Karpas-422 (cell line): ENCODE measurements around the gene CORO7. TPM values are rescaled to one million over a fixed set of nuclear protein-coding genes. Genes with fewer than 3 reads are reported as not detected.

Experiments
- DNase-seq: peaks from one replicate; pipeline ENCODE4 v3.0.0-alpha.2; 2015
- H2AFZ ChIP-seq: fragments of 200-600 bp; sonication (generic); 2 replicates; pipeline ENCODE4 v1.6.1; 2014; ENCODE audit warnings: antibody characterized with exemption, low read length, mixed read lengths
- H3K27ac ChIP-seq: fragments of 200-600 bp; sonication (generic); 2 replicates; pipeline ENCODE4 v1.5.1; 2014; ENCODE audit warnings: mild to moderate bottlenecking, low read length, moderate library complexity
- H3K27me3 ChIP-seq: fragments of 200-600 bp; sonication (generic); 2 replicates; pipeline ENCODE4 v1.6.1; 2014; ENCODE audit warnings: low read length, mixed read lengths
- H3K36me3 ChIP-seq: fragments of 200-600 bp; sonication (generic); 2 replicates; pipeline ENCODE4 v1.6.1; 2014; ENCODE audit warnings: low read length, mixed read lengths; ENCODE audit not compliant: insufficient read depth
- H3K4me1 ChIP-seq: fragments of 200-600 bp; sonication (generic); 2 replicates; pipeline ENCODE4 v1.6.1; 2014; ENCODE audit warnings: mild to moderate bottlenecking, low read length, mixed read lengths
- H3K4me2 ChIP-seq: fragments of 200-600 bp; sonication (generic); 2 replicates; pipeline ENCODE4 v1.6.1; 2014; ENCODE audit warnings: low read length, low read depth, mild to moderate bottlenecking; ENCODE audit not compliant: poor library complexity, severe bottlenecking
- H3K4me3 ChIP-seq: fragments of 200-600 bp; sonication (generic); 2 replicates; pipeline ENCODE4 v1.5.1; 2014; ENCODE audit warnings: mild to moderate bottlenecking, antibody characterized with exemption, low read length, mixed read lengths
- H3K79me2 ChIP-seq: fragments of 200-600 bp; sonication (generic); 2 replicates; pipeline ENCODE4 v1.6.1; 2014; ENCODE audit warnings: mild to moderate bottlenecking, low read length, mixed read lengths
- H3K9ac ChIP-seq: fragments of 200-600 bp; sonication (generic); 2 replicates; pipeline ENCODE4 v1.6.0; 2014; ENCODE audit warnings: low read length
- H3K9me2 ChIP-seq: fragments of 200-600 bp; sonication (generic), shearing (Covaris generic); replicated peaks from 2 replicates; pipeline ENCODE4 v1.6.0; 2014; ENCODE audit warnings: mild to moderate bottlenecking, low read length, moderate library complexity; ENCODE audit not compliant: insufficient read depth
- H3K9me3 ChIP-seq: fragments of 300-700, 200-600 bp; sonication (generic); 2 replicates; pipeline ENCODE4 v1.6.1; 2014; ENCODE audit warnings: low read length, mixed read lengths
- H4K20me1 ChIP-seq: fragments of 200-600 bp; sonication (generic); 2 replicates; pipeline ENCODE4 v1.6.1; 2014; ENCODE audit warnings: mild to moderate bottlenecking, antibody characterized with exemption, low read length, low read depth; ENCODE audit not compliant: insufficient read depth
- total RNA-seq: library from RNA; depleted of rRNA; stranded (reverse); fragments of >200 nt; shearing (Covaris generic); gene quantifications from 2 replicates; pipeline ENCODE4 v1.2.3, GENCODE V29; 2014; ENCODE audit warnings: low replicate concordance

The CORO7 gene
- total RNA-seq, 1 experiment from 2014 or later: 46.2 TPM

GRCh38 chr16:4371357-4372000, 44.9 kb downstream of the CORO7 start, which contains the start of gene VASN:
Gene VASN, plus strand, starts transcription at chr16:4371848. Its CDS starts 9,030 bp downstream, at chr16:4380878.
- H3K4me3 ChIP-seq: peak within 1 kb of the TSS; percentile 69
- no peak within 1 kb of the TSS for H2AFZ ChIP-seq

GRCh38 chr16:4370570-4371356, 45.6 kb downstream of the CORO7 start:
- Histone ChIP-seq H3K27ac (no peak overlapping the region), H3K9ac (no peak overlapping the region), H3K4me3 (no peak overlapping the region), H3K4me1 (peaks cover 43% of the 10 kb centered on the region), H3K27me3 (no peaks in the 10 kb centered on the region; the same call in 1 of the 2 replicates), H3K36me3 (peaks cover 5% of the 10 kb centered on the region; the same call in 1 of the 2 replicates), H3K79me2 (no peaks in the 10 kb centered on the region), H2AFZ (no peak overlapping the region), H3K9me2 (no peaks in the 10 kb centered on the region), H3K4me2 (peak overlapping the region; percentile 80), H3K9me3 (no peaks in the 10 kb centered on the region), H4K20me1 (peaks cover 34% of the 10 kb centered on the region)
- DNase-seq: no peak

More at GRCh38 chr16:4371357-4372000, 44.9 kb downstream of the CORO7 start, which contains the start of gene VASN:
- no peaks in the 10 kb centered on the region; the same call in 1 of the 2 replicates for H3K27me3 ChIP-seq
- peak; percentile 87 for DNase-seq
- peaks cover 41% of the 10 kb centered on the region for H4K20me1 ChIP-seq
- H3K4me2 ChIP-seq: peak within 1 kb of the TSS; percentile 80
- no peaks in the 10 kb centered on the region for H3K9me2 ChIP-seq
- peaks cover 5% of the 10 kb centered on the region; the same call in 1 of the 2 replicates for H3K36me3 ChIP-seq
- no peak within 1 kb of the TSS for H3K27ac ChIP-seq
- H3K9me3 ChIP-seq: no peaks in the 10 kb centered on the region
- H3K79me2 ChIP-seq: no peaks in the 10 kb centered on the region
- peak within 1 kb of the TSS; percentile 74 for H3K9ac ChIP-seq
- H3K4me1 ChIP-seq: peaks cover 36% of the 10 kb centered on the region

GRCh38 chr16:4370151-4370550, 46.2 kb downstream of the CORO7 start:
- H3K9me3 ChIP-seq: no peaks in the 10 kb centered on the region

GRCh38 chr16:4369007-4369733, 47.2 kb downstream of the CORO7 start:
- Histone ChIP-seq H3K4me2 (no peak overlapping the region), H4K20me1 (peaks cover 32% of the 10 kb centered on the region), H3K36me3 (peaks cover 5% of the 10 kb centered on the region; the same call in 1 of the 2 replicates), H3K27ac (no peak overlapping the region), H3K9ac (no peak overlapping the region), H3K9me3 (no peaks in the 10 kb centered on the region), H3K9me2 (no peaks in the 10 kb centered on the region), H3K27me3 (no peaks in the 10 kb centered on the region; the same call in 1 of the 2 replicates), H3K79me2 (no peaks in the 10 kb centered on the region), H3K4me1 (peaks cover 58% of the 10 kb centered on the region), H3K4me3 (no peak overlapping the region), H2AFZ (no peak overlapping the region)
- DNase-seq: no peak

More at GRCh38 chr16:4370151-4370550, 46.2 kb downstream of the CORO7 start:
- no peaks in the 10 kb centered on the region; the same call in 1 of the 2 replicates for H3K27me3 ChIP-seq
- H3K4me2 ChIP-seq: no peak overlapping the region
- H3K9me2 ChIP-seq: no peaks in the 10 kb centered on the region
- peaks cover 32% of the 10 kb centered on the region for H4K20me1 ChIP-seq
- no peak overlapping the region for H3K9ac ChIP-seq
- no peak overlapping the region for H2AFZ ChIP-seq
- no peaks in the 10 kb centered on the region for H3K79me2 ChIP-seq
- no peak overlapping the region for H3K27ac ChIP-seq
- peaks cover 5% of the 10 kb centered on the region; the same call in 1 of the 2 replicates for H3K36me3 ChIP-seq
- DNase-seq: no peak
- no peak overlapping the region for H3K4me3 ChIP-seq
- H3K4me1 ChIP-seq: peaks cover 49% of the 10 kb centered on the region

GRCh38 chr16:4367393-4367856, 49.0 kb downstream of the CORO7 start:
- Histone ChIP-seq H3K9ac (no peak overlapping the region), H2AFZ (no peak overlapping the region), H3K27me3 (no peaks in the 10 kb centered on the region; the same call in 1 of the 2 replicates), H3K27ac (no peak overlapping the region), H3K36me3 (0 out of 2 replicates have a peak, but pooled peaks cover 5% of the 10 kb centered on the region), H3K9me3 (no peaks in the 10 kb centered on the region), H3K9me2 (no peaks in the 10 kb centered on the region), H3K4me2 (no peak overlapping the region), H4K20me1 (peaks cover 18% of the 10 kb centered on the region), H3K4me3 (no peak overlapping the region), H3K79me2 (no peaks in the 10 kb centered on the region), H3K4me1 (peaks cover 59% of the 10 kb centered on the region)
- DNase-seq: no peak

- Histone ChIP-seq H3K79me2 (no peaks in the 10 kb centered on the region), H3K4me3 (peak overlapping the region; percentile 54; the same call in 1 of the 2 replicates), H3K4me2 (peak overlapping the region; percentile 69), H3K9me3 (no peaks in the 10 kb centered on the region), H3K36me3 (peaks cover 12% of the 10 kb centered on the region), H3K27me3 (no peaks in the 10 kb centered on the region; the same call in 1 of the 2 replicates), H3K27ac (peak overlapping the region; percentile 96), H2AFZ (no peak overlapping the region), H3K4me1 (peaks cover 64% of the 10 kb centered on the region), H3K9me2 (no peaks in the 10 kb centered on the region), H4K20me1 (peaks cover 14% of the 10 kb centered on the region), H3K9ac (peak overlapping the region; percentile 71)
- no peak for DNase-seq
Measured at GRCh38 chr16:4366016-4366415, 50.4 kb downstream of the CORO7 start.

- no peaks in the 10 kb centered on the region; the same call in 1 of the 2 replicates for H3K27me3 ChIP-seq
Measured at GRCh38 chr16:4365615-4366014, 50.8 kb downstream of the CORO7 start.

More at GRCh38 chr16:4365615-4366014, 50.8 kb downstream of the CORO7 start:
- Histone ChIP-seq H3K9me2 (no peaks in the 10 kb centered on the region), H4K20me1 (peaks cover 10% of the 10 kb centered on the region), H3K9ac (peak overlapping the region; percentile 71), H2AFZ (no peak overlapping the region), H3K27ac (peak overlapping the region; percentile 96), H3K4me3 (peak overlapping the region; percentile 54; the same call in 1 of the 2 replicates), H3K9me3 (no peaks in the 10 kb centered on the region), H3K4me1 (peaks cover 64% of the 10 kb centered on the region), H3K79me2 (no peaks in the 10 kb centered on the region), H3K4me2 (peak overlapping the region; percentile 69), H3K36me3 (peaks cover 15% of the 10 kb centered on the region)
- peak; percentile 69 for DNase-seq
